Mesodermal cell (in vitro differentiated cells): Measurements from ENCODE around the gene PEX6.
"Not testable (repeated sequence)": the region's sequence is repeated elsewhere in the genome, so short reads cannot be mapped to it uniquely, and the experiment has no call there.

Experiments
- H3K27ac ChIP-seq: 2 replicates; pipeline ENCODE4 v1.7.0; 2013; ENCODE audit warnings: mild to moderate bottlenecking, low read depth, low read length, moderate library complexity; ENCODE audit not compliant: severe bottlenecking
- H3K36me3 ChIP-seq: 2 replicates; pipeline ENCODE4 v1.7.1; 2013; ENCODE audit warnings: mild to moderate bottlenecking, low read length, moderate library complexity; ENCODE audit not compliant: control insufficient read depth, insufficient read depth
- H3K4me1 ChIP-seq: one replicate; pipeline ENCODE4 v1.7.1; 2013; ENCODE audit warnings: mild to moderate bottlenecking, low read length; ENCODE audit not compliant: insufficient read depth, control insufficient read depth, poor library complexity, severe bottlenecking
- H3K4me3 ChIP-seq: 2 replicates; pipeline ENCODE4 v1.7.0; 2013; ENCODE audit warnings: low read length, control low read depth, mild to moderate bottlenecking; ENCODE audit not compliant: insufficient read depth, poor library complexity, severe bottlenecking; ENCODE audit errors: extremely low read depth
- H3K9me3 ChIP-seq: 2 replicates; pipeline ENCODE4 v1.7.1; 2013; ENCODE audit warnings: mild to moderate bottlenecking, low read length, moderate library complexity; ENCODE audit not compliant: control insufficient read depth
- WGBS, 2 experiments: methylation state at CpG; one replicate each; pipeline ENCODE4 v1.1.5; 2013; ENCODE audit warnings: missing lambda C conversion rate in 2 of 2; ENCODE audit not compliant: insufficient coverage in 2 of 2; 5-methylcytosine and 5-hydroxymethylcytosine counted together

Gene PEX6

DNA sequence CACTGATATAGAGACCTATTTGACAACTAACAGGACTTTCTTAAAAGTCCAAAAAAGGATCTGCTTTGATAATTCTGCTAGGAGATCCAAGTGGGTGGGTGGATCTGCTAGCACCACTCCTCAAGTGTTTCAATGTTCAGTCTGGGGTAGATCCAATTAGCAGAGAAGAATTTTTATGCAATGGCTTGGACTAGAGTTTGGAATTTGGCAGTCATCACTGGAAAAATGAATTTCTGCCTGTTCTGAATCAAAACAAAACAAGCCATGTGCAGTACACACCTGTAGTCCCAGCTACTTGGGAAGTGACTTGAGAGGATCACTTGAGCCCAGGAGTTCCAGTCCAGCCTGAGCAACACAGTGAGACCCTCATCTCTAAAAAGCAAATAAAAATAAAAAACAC lies 31.0 kb downstream of the PEX6 start:
- Histone ChIP-seq H3K9me3 (no peaks in the 10 kb centered on the region), H3K27ac (no peak overlapping the region), H3K36me3 (peaks cover 22% of the 10 kb centered on the region), H3K4me3 (no peak overlapping the region), H3K4me1 (no peaks in the 10 kb centered on the region)

- 97 to 100% methylated on average over 3 to 4 of the region's 7 CpGs for WGBS, 2 experiments
These were observed 36.5 kb downstream of the PEX6 start for GRCh38 chr6:42942444-42942843.

GRCh38 chr6:42941356-42941755 lies 37.6 kb downstream of the PEX6 start:
- peaks cover 78% of the 10 kb centered on the region for H3K36me3 ChIP-seq
- H3K4me1 ChIP-seq, H3K4me3 ChIP-seq, H3K27ac ChIP-seq, H3K9me3 ChIP-seq: not testable (repeated sequence)
- WGBS, 2 experiments, result 93 to 100% methylated on average over 2 to 3 of the region's 5 CpGs

More at GRCh38 chr6:42942444-42942843, 36.5 kb downstream of the PEX6 start:
- Histone ChIP-seq H3K27ac (no peak overlapping the region), H3K4me3 (no peak overlapping the region), H3K4me1 (no peaks in the 10 kb centered on the region), H3K36me3 (peaks cover 67% of the 10 kb centered on the region), H3K9me3 (no peaks in the 10 kb centered on the region)

DNA sequence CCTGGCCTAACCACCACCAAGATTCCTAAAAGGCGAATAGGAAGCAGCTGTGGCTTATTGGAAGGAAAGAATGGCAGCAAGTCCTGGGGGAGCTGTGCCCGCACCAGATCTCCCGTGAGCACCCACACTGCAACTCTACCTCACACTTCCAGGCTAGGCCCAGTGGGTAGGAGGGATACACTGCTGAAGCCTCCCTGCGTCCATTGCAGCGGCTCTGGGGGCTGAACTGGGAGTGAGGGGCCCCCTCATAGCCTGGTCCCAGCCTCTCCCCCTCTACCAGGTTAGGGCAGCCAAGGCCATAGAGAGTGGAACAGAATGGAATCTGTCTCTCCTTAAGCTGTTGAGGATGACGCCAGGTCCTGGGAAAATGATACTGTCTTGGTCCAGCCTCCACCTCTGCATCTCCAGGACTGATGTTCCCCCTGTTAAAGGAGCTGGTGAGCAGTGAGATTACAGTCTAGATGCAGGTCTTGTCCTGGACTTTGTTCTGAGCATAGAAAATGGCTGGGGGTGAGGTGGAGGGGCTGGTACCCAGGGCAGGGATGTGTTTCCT lies 38.4 kb downstream of the PEX6 start:
- Histone ChIP-seq H3K36me3 (peaks cover 86% of the 10 kb centered on the region), H3K27ac (no peak overlapping the region), H3K9me3 (no peaks in the 10 kb centered on the region), H3K4me1 (no peaks in the 10 kb centered on the region), H3K4me3 (no peak overlapping the region)
- 87 to 100% methylated on average over 1 to 4 of the region's 6 CpGs for WGBS, 2 experiments

GRCh38 chr6:42939810-42940167 lies 39.2 kb downstream of the PEX6 start:
- H3K4me1 ChIP-seq, result no peaks in the 10 kb centered on the region
- WGBS, 2 experiments, result 92 to 94% methylated on average over 2 of the region's 4 CpGs
- no peak overlapping the region for H3K4me3 ChIP-seq
- no peaks in the 10 kb centered on the region for H3K9me3 ChIP-seq
- peaks cover 88% of the 10 kb centered on the region for H3K36me3 ChIP-seq
- H3K27ac ChIP-seq, result no peak overlapping the region

DNA sequence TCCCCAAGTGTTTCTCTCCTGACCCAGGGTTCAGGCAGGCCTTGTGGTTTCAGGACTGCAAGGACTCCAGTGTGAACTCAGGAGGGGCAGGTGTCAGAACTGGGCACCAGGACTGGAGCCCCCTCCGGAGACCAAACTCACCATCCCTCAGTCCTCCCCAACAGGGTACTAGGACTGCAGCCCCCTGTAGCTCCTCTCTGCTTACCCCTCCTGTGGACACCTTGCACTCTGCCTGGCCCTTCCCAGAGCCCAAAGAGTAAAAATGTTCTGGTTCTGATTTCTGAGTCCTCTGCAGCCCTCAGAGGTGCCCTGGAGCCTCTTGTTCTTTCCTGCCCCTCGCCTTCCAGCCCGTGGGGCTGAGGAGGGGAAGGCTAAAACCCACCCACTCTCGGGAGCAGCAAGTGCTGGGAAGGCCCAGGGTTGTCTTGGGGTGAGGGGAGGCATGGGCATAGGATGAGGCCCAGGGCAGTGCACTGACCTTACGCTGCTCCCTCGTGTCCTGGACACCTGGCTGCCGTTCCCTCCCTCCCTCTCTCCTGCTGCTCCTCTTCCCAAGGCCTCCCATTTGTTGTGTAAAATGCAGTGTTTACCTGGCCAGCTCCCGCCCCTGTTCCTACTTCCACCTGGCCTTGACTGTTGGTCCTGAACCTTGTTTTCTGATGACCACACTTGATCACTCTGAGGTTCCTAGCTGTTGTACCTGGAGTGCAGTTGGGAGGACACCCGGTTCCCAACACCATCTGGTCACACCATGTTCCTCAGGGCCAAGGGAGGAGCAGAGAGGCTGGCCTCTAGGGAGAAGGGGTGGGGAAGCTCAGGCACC lies 39.8 kb downstream of the PEX6 start:
- H3K9me3 ChIP-seq, result no peaks in the 10 kb centered on the region
- 87 to 90% methylated on average over 7 of the region's 9 CpGs for WGBS, 2 experiments
- H3K4me3 ChIP-seq, result no peak overlapping the region
- H3K4me1 ChIP-seq, result no peaks in the 10 kb centered on the region
- H3K36me3 ChIP-seq, result peaks cover 89% of the 10 kb centered on the region
- H3K27ac ChIP-seq, result no peak overlapping the region

DNA sequence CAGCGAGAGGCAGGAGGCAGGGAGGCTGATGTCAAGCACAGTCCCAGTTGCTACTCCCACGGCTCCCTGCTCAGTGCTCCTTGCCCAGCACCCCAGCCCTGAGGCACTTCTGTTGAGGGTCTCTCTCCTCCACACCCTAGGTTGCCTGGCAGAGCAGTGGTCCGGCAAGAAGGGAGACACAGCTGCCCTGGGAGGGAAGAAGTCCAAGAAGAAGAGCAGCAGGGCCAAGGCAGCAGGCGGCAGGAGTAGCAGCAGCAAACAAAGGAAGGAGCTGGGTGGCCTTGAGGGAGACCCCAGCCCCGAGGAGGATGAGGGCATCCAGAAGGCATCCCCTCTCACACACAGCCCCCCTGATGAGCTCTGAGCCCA lies 40.6 kb downstream of the PEX6 start:
- peaks cover 87% of the 10 kb centered on the region for H3K36me3 ChIP-seq
- H3K4me3 ChIP-seq, result no peak overlapping the region
- H3K9me3 ChIP-seq, result no peaks in the 10 kb centered on the region
- H3K4me1 ChIP-seq, result no peaks in the 10 kb centered on the region
- 95 to 100% methylated on average over 4 of the region's 5 CpGs for WGBS, 2 experiments
- no peak overlapping the region for H3K27ac ChIP-seq

GRCh38 chr6:42937548-42938427 lies 41.2 kb downstream of the PEX6 start:
- Histone ChIP-seq H3K4me1 (no peaks in the 10 kb centered on the region), H3K27ac (no peak overlapping the region), H3K9me3 (no peaks in the 10 kb centered on the region), H3K36me3 (peaks cover 87% of the 10 kb centered on the region), H3K4me3 (no peak overlapping the region)
- 94 to 98% methylated on average over 11 to 13 of the region's 13 CpGs for WGBS, 2 experiments

DNA sequence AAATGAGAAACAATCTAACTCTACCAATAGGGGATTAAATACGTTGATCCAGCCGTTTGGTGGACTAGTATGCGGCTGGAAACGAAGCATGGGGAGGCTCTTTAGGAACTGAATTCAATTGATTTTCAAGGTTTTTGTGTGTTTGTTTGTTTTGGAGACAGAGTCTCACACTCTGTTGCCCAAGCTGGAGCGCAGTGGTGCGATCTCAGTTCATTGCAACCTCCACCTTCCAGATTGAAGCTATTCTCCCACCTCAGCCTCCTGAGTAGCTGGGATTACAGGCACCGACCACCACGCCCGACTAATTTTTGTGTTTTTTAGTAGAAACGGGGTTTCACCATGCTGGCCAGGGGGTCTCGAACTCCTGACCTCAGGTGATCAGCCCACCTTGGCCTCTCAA lies 42.6 kb downstream of the PEX6 start:
- Histone ChIP-seq H3K9me3 (no peaks in the 10 kb centered on the region), H3K4me3 (no peak overlapping the region), H3K4me1 (peaks cover 5% of the 10 kb centered on the region), H3K36me3 (peaks cover 94% of the 10 kb centered on the region), H3K27ac (no peak overlapping the region)
- WGBS, 2 experiments, result 84 to 85% methylated on average over 7 of the region's 11 CpGs

- Histone ChIP-seq H3K9me3 (no peaks in the 10 kb centered on the region), H3K36me3 (peaks cover 86% of the 10 kb centered on the region), H3K4me3 (no peak overlapping the region), H3K27ac (no peak overlapping the region), H3K4me1 (peaks cover 8% of the 10 kb centered on the region)
- 100% methylated on average over 3 to 5 of the region's 7 CpGs for WGBS, 2 experiments
These were observed 43.7 kb downstream of the PEX6 start for GRCh38 chr6:42935322-42935721.
